IMR-90 (cell line): ENCODE data around the gene PHC2. TPM values are rescaled to one million over a fixed set of nuclear protein-coding genes. Genes with fewer than 3 reads are reported as not detected.
A peak's percentile ranks its signal among the peaks of the same experiment; 100 is the strongest.

Experiments used
- ATAC-seq: fragments of 200-7000 bp; cut with Tn5 transposase; 2 replicates; pipeline ENCODE4 v1.9.1; 2020; ENCODE audit warnings: low read depth, mild to moderate bottlenecking, moderate library complexity
- BruUV-seq: library from RNA; stranded (reverse); fragments of 400-500 nt; replicated peaks from 2 replicates; lab custom pipeline; 2021; lab: Mats Ljungman, UMichigan
- CTCF ChIA-PET: fragments of 300-600 bp; formaldehyde crosslinking; extraction: SDS; loops from one replicate; lab custom pipeline; 2021; ENCODE audit warnings: antibody characterized with exemption; lab: Yijun Ruan, JAX
- POLR2A ChIA-PET: fragments of 300-600 bp; sonication (Branson Sonifier 250); formaldehyde crosslinking; loops from one replicate; lab custom pipeline; 2022; ENCODE audit warnings: antibody characterized with exemption; ENCODE audit not compliant: unreplicated experiment; lab: Charles Lee
- DNase-seq: peaks from one replicate; pipeline ENCODE4 v3.0.0; 2013
- H2AFZ ChIP-seq: replicated peaks from 2 replicates; pipeline ENCODE3; 2013; ENCODE audit warnings: low read length, mild to moderate bottlenecking; ENCODE audit not compliant: poor library complexity
- H2AK5ac ChIP-seq: 2 replicates; pipeline ENCODE4 v1.6.1; 2013; ENCODE audit warnings: low read depth, low read length, inconsistent platforms
- H2AK9ac ChIP-seq: replicated peaks from 2 replicates; pipeline ENCODE3; 2013; ENCODE audit warnings: mild to moderate bottlenecking, low read depth, low read length, moderate library complexity; ENCODE audit not compliant: poor library complexity
- H2BK120ac ChIP-seq: 2 replicates; pipeline ENCODE4 v1.6.1; 2013; ENCODE audit warnings: low read depth, low read length, inconsistent platforms
- H2BK15ac ChIP-seq: 3 replicates; pipeline ENCODE4 v1.6.1; 2013; ENCODE audit warnings: low read depth, low read length, inconsistent platforms
- H2BK20ac ChIP-seq: 2 replicates; pipeline ENCODE4 v1.6.1; 2013; ENCODE audit warnings: low read depth, mild to moderate bottlenecking, inconsistent platforms, low read length, moderate library complexity
- H2BK5ac ChIP-seq: 2 replicates; pipeline ENCODE4 v1.6.1; 2013; ENCODE audit warnings: mild to moderate bottlenecking, low read depth, low read length, inconsistent platforms; ENCODE audit not compliant: poor library complexity, severe bottlenecking
- H3K14ac ChIP-seq: replicated peaks from 2 replicates; pipeline ENCODE4 v1.6.1; 2013; ENCODE audit warnings: low read depth, low read length, inconsistent platforms
- H3K18ac ChIP-seq: 2 replicates; pipeline ENCODE4 v1.6.1; 2013; ENCODE audit warnings: low read depth, low read length, control low read depth
- H3K23ac ChIP-seq: 2 replicates; pipeline ENCODE4 v1.6.1; 2013; ENCODE audit warnings: low read depth, low read length, inconsistent platforms
- H3K27ac ChIP-seq: 2 replicates; pipeline ENCODE4 v1.5.1; 2013; ENCODE audit warnings: mild to moderate bottlenecking, control low read depth, low read length; ENCODE audit not compliant: insufficient read depth
- H3K27me3 ChIP-seq: 2 replicates; pipeline ENCODE4 v1.6.1; 2013; ENCODE audit warnings: low read length; ENCODE audit not compliant: control insufficient read depth, insufficient read depth
- H3K36me3 ChIP-seq: 2 replicates; pipeline ENCODE4 v1.6.1; 2013; ENCODE audit warnings: low read length, mixed read lengths; ENCODE audit not compliant: control insufficient read depth, insufficient read depth
- H3K4ac ChIP-seq: 2 replicates; pipeline ENCODE4 v1.6.1; 2013; ENCODE audit warnings: low read depth, low read length, inconsistent platforms
- H3K4me1 ChIP-seq: 2 replicates; pipeline ENCODE4 v1.6.1; 2013; ENCODE audit warnings: low read length, mixed read lengths; ENCODE audit not compliant: control insufficient read depth, insufficient read depth
- H3K4me2 ChIP-seq: 2 replicates; pipeline ENCODE4 v1.6.1; 2013; ENCODE audit warnings: low read depth, mild to moderate bottlenecking, control low read depth, low read length, moderate library complexity
- H3K4me3 ChIP-seq: 2 replicates; pipeline ENCODE4 v1.5.1; 2013; ENCODE audit warnings: low read depth, mild to moderate bottlenecking, control low read depth, low read length, moderate library complexity; ENCODE audit not compliant: insufficient read depth
- H3K56ac ChIP-seq: 2 replicates; pipeline ENCODE4 v1.6.1; 2013; ENCODE audit warnings: low read length, inconsistent platforms; ENCODE audit not compliant: insufficient read depth; ENCODE audit errors: extremely low read depth
- H3K79me1 ChIP-seq, 2 experiments: 2 replicates each; pipeline ENCODE4 v1.6.1; 2013; ENCODE audit warnings: low read length in 2 of 2, inconsistent platforms in 1 of 2, low read depth in 1 of 2
- H3K9ac ChIP-seq: 2 replicates; pipeline ENCODE4 v1.6.1; 2013; ENCODE audit warnings: low read depth, low read length, control low read depth
- H3K9me1 ChIP-seq: 2 replicates; pipeline ENCODE4 v1.6.1; 2013; ENCODE audit warnings: low read length, inconsistent platforms; ENCODE audit not compliant: insufficient read depth
- H3K9me3 ChIP-seq: 2 replicates; pipeline ENCODE4 v1.6.1; 2013; ENCODE audit warnings: low read length; ENCODE audit not compliant: control insufficient read depth, insufficient read depth
- H4K20me1 ChIP-seq: 2 replicates; pipeline ENCODE4 v1.6.1; 2013; ENCODE audit warnings: low read length, inconsistent platforms; ENCODE audit not compliant: insufficient read depth
- H4K5ac ChIP-seq: 2 replicates; pipeline ENCODE4 v1.6.1; 2013; ENCODE audit warnings: mild to moderate bottlenecking, low read depth, low read length, control low read depth
- H4K8ac ChIP-seq, 2 experiments: 2 replicates each; pipeline ENCODE4 v1.6.1; 2013; ENCODE audit warnings: low read depth in 2 of 2, low read length in 2 of 2, control low read depth in 1 of 2, inconsistent platforms in 1 of 2
- H4K91ac ChIP-seq: 2 replicates; pipeline ENCODE4 v1.6.1; 2013; ENCODE audit warnings: low read depth, low read length, inconsistent platforms; ENCODE audit not compliant: insufficient read depth
- BHLHE40 ChIP-seq: fragments of 150-350 bp; IDR thresholded peaks from 2 replicates; pipeline ENCODE4 v1.6.1; 2016; ENCODE audit warnings: mild to moderate bottlenecking, low read depth, low read length
- CHD1 ChIP-seq: IDR thresholded peaks from 2 replicates; pipeline ENCODE4 v1.6.1; 2012; ENCODE audit warnings: low read depth, low read length, improper control_type of control experiment
- CTCF ChIP-seq: conservative IDR thresholded peaks from 2 replicates; pipeline ENCODE4 v1.5.1; 2012; ENCODE audit warnings: mild to moderate bottlenecking, low read depth, low read length, improper control_type of control experiment
- ELK1 ChIP-seq: fragments of 150-350 bp; IDR thresholded peaks from 2 replicates; pipeline ENCODE4 v1.6.1; 2016; ENCODE audit warnings: low read depth, mild to moderate bottlenecking, low read length, moderate library complexity, borderline replicate concordance
- MAFK ChIP-seq: IDR thresholded peaks from 2 replicates; pipeline ENCODE4 v1.6.1; 2012; ENCODE audit warnings: low read depth, low read length, improper control_type of control experiment
- MAZ ChIP-seq: IDR thresholded peaks from 2 replicates; pipeline ENCODE4 v1.6.1; 2012; ENCODE audit warnings: low read depth, mild to moderate bottlenecking, low read length, improper control_type of control experiment, moderate library complexity, borderline replicate concordance
- RAD21 ChIP-seq: IDR thresholded peaks from 2 replicates; pipeline ENCODE4 v1.6.1; 2012; ENCODE audit warnings: low read length, improper control_type of control experiment
- RCOR1 ChIP-seq: IDR thresholded peaks from 2 replicates; pipeline ENCODE4 v1.6.1; 2012; ENCODE audit warnings: mild to moderate bottlenecking, low read length, improper control_type of control experiment; ENCODE audit not compliant: insufficient replicate concordance
- RFX5 ChIP-seq: IDR thresholded peaks from 2 replicates; pipeline ENCODE4 v1.8.0; 2012; ENCODE audit warnings: low read depth, mild to moderate bottlenecking, low read length, moderate library complexity
- SMC3 ChIP-seq: fragments of 150-350 bp; IDR thresholded peaks from 2 replicates; pipeline ENCODE4 v1.6.1; 2016; ENCODE audit warnings: low read depth, mild to moderate bottlenecking, antibody characterized with exemption, low read length, moderate library complexity
- WGBS, 2 experiments: methylation state at CpG; one replicate each; pipeline versions ENCODE4 v1.1.5 to v1.1.7; 2013; ENCODE audit warnings: missing lambda C conversion rate in 2 of 2; ENCODE audit not compliant: insufficient read length in 1 of 2; ENCODE audit errors: extremely low coverage in 2 of 2; 5-methylcytosine and 5-hydroxymethylcytosine counted together
- dilution Hi-C: fragments of 300-500 bp; cut with HindIII; formaldehyde crosslinking; loops from one replicate; pipeline ENCODE4 v1.14.3; 2018; ENCODE audit warnings: low sequenced_read_pairs; ENCODE audit not compliant: unreplicated experiment
- in situ Hi-C: fragments of 300-500 bp; cut with MboI; formaldehyde crosslinking; loops from 3 replicates; pipeline ENCODE4 v1.14.3; 2019; ENCODE audit warnings: low sequenced_read_pairs, inconsistent platforms, mixed read lengths
- intact Hi-C: fragments of 100-400 bp; cut with micrococcal nuclease; formaldehyde crosslinking; loops from 2 replicates; pipeline ENCODE4 v1.10.0; 2022
- polyA plus RNA-seq, 3 experiments: library from polyadenylated mRNA; depleted of rRNA; stranded (reverse); fragments of >200 nt; gene quantifications; 2 replicates each; pipeline ENCODE4 v1.2.3, GENCODE V29; 2012; ENCODE audit warnings: low replicate concordance in 1 of 3
- total RNA-seq: library from RNA; depleted of rRNA; stranded (reverse); fragments of >200 nt; gene quantifications from 2 replicates; pipeline ENCODE4 v1.2.3, GENCODE V29; 2012
- TF ChIP-seq, protein P1 (sequence below): fragments of 150-350 bp; IDR thresholded peaks from 2 replicates; pipeline ENCODE4 v1.6.1; 2017; ENCODE audit warnings: mild to moderate bottlenecking, antibody characterized with exemption, low read length, low read depth

The PHC2 gene
- total and polyA plus RNA-seq, 2 of the 4 experiments (the other 2 are of a cell fraction): 46.4 to 98.1 TPM

DNA sequence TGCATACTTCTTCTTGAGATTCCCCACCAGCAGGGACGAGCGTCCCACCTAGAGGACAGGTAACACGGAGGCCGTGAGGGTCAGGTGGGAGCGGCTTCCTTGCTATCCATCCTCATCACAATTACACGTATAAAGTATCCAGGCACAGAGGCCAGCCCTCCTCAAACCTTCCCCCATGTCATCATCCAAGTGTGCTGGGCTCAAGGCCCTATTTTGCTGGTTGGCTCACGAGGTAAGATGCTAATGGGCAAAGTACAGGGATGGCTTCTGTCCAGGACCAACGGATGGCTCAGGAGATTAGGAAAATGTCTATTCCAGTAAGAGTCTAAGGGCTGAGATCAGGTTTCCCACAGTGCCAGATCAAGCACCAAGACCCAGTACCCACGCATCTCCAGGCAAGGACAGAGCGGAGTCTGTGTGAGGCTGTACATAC is 98.5 kb downstream of the PHC2 start:
- H4K8ac ChIP-seq: no peak overlapping the region
- BruUV-seq: no TSS peak
- no peak overlapping the region for H2BK15ac ChIP-seq
- DNase-seq: peak; percentile 41
- in situ Hi-C loops (no loop called here), dilution Hi-C loops (no loop called here), intact Hi-C loops (no loop called here)
- H2BK5ac ChIP-seq: peak overlapping the region; percentile 28
- no peak overlapping the region for H2AK9ac ChIP-seq
- peak overlapping the region; percentile 7; the same call in 1 of the 2 replicates for H3K27ac ChIP-seq
- peaks cover 37 to 80% of the 10 kb centered on the region in 2 experiments for H3K79me1 ChIP-seq
- no peak overlapping the region for H3K56ac ChIP-seq
- H3K4me3 ChIP-seq: no peak overlapping the region
- no peaks in the 10 kb centered on the region for H3K9me3 ChIP-seq
- no peak overlapping the region for H4K5ac ChIP-seq
- peaks cover 35% of the 10 kb centered on the region for H3K4me1 ChIP-seq
- H2BK120ac ChIP-seq: no peak overlapping the region
- 100% methylated on average over 2 of the region's 10 CpGs; no CpG with 5 or more reads in 1 of the 2 experiments for WGBS, 2 experiments
- no peak overlapping the region for H3K9ac ChIP-seq
- H3K4ac ChIP-seq: no peak overlapping the region; the same call in 1 of the 2 replicates
- no peak for ATAC-seq
- peaks cover 68% of the 10 kb centered on the region for H3K36me3 ChIP-seq
- no peak overlapping the region for H2AK5ac ChIP-seq
- ChIA-PET POLR2A (no interaction called here), CTCF (no interaction called here)
- H3K23ac ChIP-seq: peak overlapping the region; percentile 11; the same call in 1 of the 2 replicates
- H2BK20ac ChIP-seq: no peak overlapping the region
- TF ChIP-seq CHD1 (no peak), RCOR1 (no peak), CTCF (no peak), RFX5 (no peak), SMC3 (no peak), ELK1 (no peak), MAFK (no peak), BHLHE40 (no peak), RAD21 (no peak), MAZ (no peak)
- TF ChIP-seq, protein P1, sequence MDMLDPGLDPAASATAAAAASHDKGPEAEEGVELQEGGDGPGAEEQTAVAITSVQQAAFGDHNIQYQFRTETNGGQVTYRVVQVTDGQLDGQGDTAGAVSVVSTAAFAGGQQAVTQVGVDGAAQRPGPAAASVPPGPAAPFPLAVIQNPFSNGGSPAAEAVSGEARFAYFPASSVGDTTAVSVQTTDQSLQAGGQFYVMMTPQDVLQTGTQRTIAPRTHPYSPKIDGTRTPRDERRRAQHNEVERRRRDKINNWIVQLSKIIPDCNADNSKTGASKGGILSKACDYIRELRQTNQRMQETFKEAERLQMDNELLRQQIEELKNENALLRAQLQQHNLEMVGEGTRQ: no peak
- no peak overlapping the region for H3K4me2 ChIP-seq
- H3K14ac ChIP-seq: no peak overlapping the region
- no peak overlapping the region for H2AFZ ChIP-seq
- H3K18ac ChIP-seq: no peak overlapping the region
- H4K91ac ChIP-seq: no peak overlapping the region
- peaks cover 97% of the 10 kb centered on the region for H4K20me1 ChIP-seq
- no peaks in the 10 kb centered on the region for H3K27me3 ChIP-seq
- H3K9me1 ChIP-seq: peaks cover 32% of the 10 kb centered on the region
